Caco-2 (cell line): ENCODE results near the gene CTSZ. TPM values are rescaled to one million over a fixed set of nuclear protein-coding genes. Genes with fewer than 3 reads are reported as not detected.
"Not testable (repeated sequence)": the region's sequence is repeated elsewhere in the genome, so short reads cannot be mapped to it uniquely, and the experiment has no call there.

Experiments used
- BruUV-seq: library from RNA; stranded (reverse); fragments of 400-500 nt; replicated peaks from 2 replicates; lab custom pipeline; 2021; lab: Mats Ljungman, UMichigan
- CTCF ChIA-PET: fragments of 300-600 bp; sonication (Branson Sonifier 250); formaldehyde crosslinking; loops from one replicate; lab custom pipeline; 2022; ENCODE audit warnings: antibody characterized with exemption; lab: Charles Lee
- POLR2A ChIA-PET: fragments of 300-600 bp; sonication (Branson Sonifier 250); formaldehyde crosslinking; loops from one replicate; lab custom pipeline; 2022; ENCODE audit warnings: antibody characterized with exemption; lab: Charles Lee
- DNase-seq, 2 experiments: peaks; one replicate each; pipeline versions ENCODE4 v3.0.0 to v3.0.0-alpha.2; 2020 to 2022
- H3K27me3 ChIP-seq: replicated peaks from 2 replicates; pipeline ENCODE4 v1.6.0; 2011; ENCODE audit warnings: low read length; ENCODE audit not compliant: control insufficient read depth, insufficient read depth
- H3K36me3 ChIP-seq: 2 replicates; pipeline ENCODE4 v1.5.1; 2011; ENCODE audit warnings: low read length; ENCODE audit not compliant: control insufficient read depth, insufficient read depth
- H3K4me1 ChIP-seq: fragments of 250-450 bp; sonication (Bioruptor Pico); 2 replicates; pipeline ENCODE4 v1.5.1; 2020; ENCODE audit warnings: mild to moderate bottlenecking
- H3K4me3 ChIP-seq: 2 replicates; pipeline ENCODE4 v1.5.1; 2011; ENCODE audit warnings: low read depth, mild to moderate bottlenecking, control low read depth, low read length
- H3K9me3 ChIP-seq: fragments of 250-450 bp; sonication (Bioruptor Pico); 2 replicates; pipeline ENCODE4 v1.5.1; 2020; ENCODE audit warnings: mild to moderate bottlenecking, moderate library complexity
- H3K27ac Mint-ChIP-seq: one replicate; pipeline ENCODE4 v1.8.0; 2022; ENCODE audit warnings: mixed read lengths; ENCODE audit not compliant: unreplicated experiment
- H3K27me3 Mint-ChIP-seq: one replicate; pipeline ENCODE4 v1.8.0; 2022; ENCODE audit warnings: mixed read lengths; ENCODE audit not compliant: insufficient read depth, unreplicated experiment
- H3K36me3 Mint-ChIP-seq: one replicate; pipeline ENCODE4 v1.8.0; 2022; ENCODE audit warnings: mild to moderate bottlenecking, mixed read lengths; ENCODE audit not compliant: insufficient read depth, unreplicated experiment
- H3K4me1 Mint-ChIP-seq: one replicate; pipeline ENCODE4 v1.8.0; 2022; ENCODE audit warnings: low read depth, mixed read lengths; ENCODE audit not compliant: unreplicated experiment
- H3K4me3 Mint-ChIP-seq: one replicate; pipeline ENCODE4 v1.8.0; 2022; ENCODE audit warnings: mild to moderate bottlenecking, moderate library complexity, mixed read lengths; ENCODE audit not compliant: unreplicated experiment
- H3K9me3 Mint-ChIP-seq: one replicate; pipeline ENCODE4 v1.8.0; 2022; ENCODE audit warnings: mixed read lengths; ENCODE audit not compliant: unreplicated experiment
- intact Hi-C: fragments of 100-400 bp; cut with micrococcal nuclease; formaldehyde crosslinking; loops from one replicate; pipeline ENCODE4 v1.10.0; 2022; ENCODE audit not compliant: unreplicated experiment
- total RNA-seq: library from RNA; stranded (reverse); gene quantifications from 2 replicates; pipeline ENCODE4 v1.2.3, GENCODE V29; 2022
- TF ChIP-seq, protein P1 (sequence below), 2 experiments: fragments of 200-600 bp in 1 of 2; IDR thresholded peaks; 1 replicate in 1 of 2; 2 replicates in 1 of 2; pipeline versions ENCODE4 v1.5.1 to v1.8.0; 2011 to 2022; ENCODE audit warnings: antibody characterized with exemption in 1 of 2, control low read depth in 1 of 2, inconsistent platforms in 1 of 2, low read depth in 1 of 2, low read length in 1 of 2, mild to moderate bottlenecking in 1 of 2, moderate library complexity in 1 of 2; ENCODE audit not compliant: insufficient read depth in 1 of 2, severe bottlenecking in 1 of 2, unreplicated experiment in 1 of 2

Gene CTSZ
- total RNA-seq, 1 experiment from 2014 or later: 228 TPM

GRCh38 chr20:59013959-59014608, 7.0 kb upstream of the CTSZ start:
- H3K4me1 ChIP-seq: peaks cover 17% of the 10 kb centered on the region
- Mint-ChIP-seq H3K9me3 (no peaks in the 10 kb centered on the region), H3K4me1 (peaks cover 28% of the 10 kb centered on the region), H3K36me3 (peaks cover 6% of the 10 kb centered on the region), H3K27me3 (no peaks in the 10 kb centered on the region), H3K27ac (no peak overlapping the region), H3K4me3 (no peak overlapping the region)
- TF ChIP-seq, protein P1, sequence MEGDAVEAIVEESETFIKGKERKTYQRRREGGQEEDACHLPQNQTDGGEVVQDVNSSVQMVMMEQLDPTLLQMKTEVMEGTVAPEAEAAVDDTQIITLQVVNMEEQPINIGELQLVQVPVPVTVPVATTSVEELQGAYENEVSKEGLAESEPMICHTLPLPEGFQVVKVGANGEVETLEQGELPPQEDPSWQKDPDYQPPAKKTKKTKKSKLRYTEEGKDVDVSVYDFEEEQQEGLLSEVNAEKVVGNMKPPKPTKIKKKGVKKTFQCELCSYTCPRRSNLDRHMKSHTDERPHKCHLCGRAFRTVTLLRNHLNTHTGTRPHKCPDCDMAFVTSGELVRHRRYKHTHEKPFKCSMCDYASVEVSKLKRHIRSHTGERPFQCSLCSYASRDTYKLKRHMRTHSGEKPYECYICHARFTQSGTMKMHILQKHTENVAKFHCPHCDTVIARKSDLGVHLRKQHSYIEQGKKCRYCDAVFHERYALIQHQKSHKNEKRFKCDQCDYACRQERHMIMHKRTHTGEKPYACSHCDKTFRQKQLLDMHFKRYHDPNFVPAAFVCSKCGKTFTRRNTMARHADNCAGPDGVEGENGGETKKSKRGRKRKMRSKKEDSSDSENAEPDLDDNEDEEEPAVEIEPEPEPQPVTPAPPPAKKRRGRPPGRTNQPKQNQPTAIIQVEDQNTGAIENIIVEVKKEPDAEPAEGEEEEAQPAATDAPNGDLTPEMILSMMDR (IDR thresholded peaks at IDR 0.05; ENCODE audit: insufficient read depth in 1 of 2, low read depth in 1 of 2, low read length in 1 of 2, severe bottlenecking in 1 of 2, unreplicated experiment in 1 of 2): no peak
- H3K9me3 ChIP-seq: no peaks in the 10 kb centered on the region
- no TSS peak for BruUV-seq
- H3K36me3 ChIP-seq: no peaks in the 10 kb centered on the region
- CTCF ChIA-PET: no interaction called here
- intact Hi-C loops: no loop called here
- no peak overlapping the region for H3K4me3 ChIP-seq
- no peak for DNase-seq
- POLR2A ChIA-PET: no interaction called here
- H3K27me3 ChIP-seq: no peaks in the 10 kb centered on the region

DNA sequence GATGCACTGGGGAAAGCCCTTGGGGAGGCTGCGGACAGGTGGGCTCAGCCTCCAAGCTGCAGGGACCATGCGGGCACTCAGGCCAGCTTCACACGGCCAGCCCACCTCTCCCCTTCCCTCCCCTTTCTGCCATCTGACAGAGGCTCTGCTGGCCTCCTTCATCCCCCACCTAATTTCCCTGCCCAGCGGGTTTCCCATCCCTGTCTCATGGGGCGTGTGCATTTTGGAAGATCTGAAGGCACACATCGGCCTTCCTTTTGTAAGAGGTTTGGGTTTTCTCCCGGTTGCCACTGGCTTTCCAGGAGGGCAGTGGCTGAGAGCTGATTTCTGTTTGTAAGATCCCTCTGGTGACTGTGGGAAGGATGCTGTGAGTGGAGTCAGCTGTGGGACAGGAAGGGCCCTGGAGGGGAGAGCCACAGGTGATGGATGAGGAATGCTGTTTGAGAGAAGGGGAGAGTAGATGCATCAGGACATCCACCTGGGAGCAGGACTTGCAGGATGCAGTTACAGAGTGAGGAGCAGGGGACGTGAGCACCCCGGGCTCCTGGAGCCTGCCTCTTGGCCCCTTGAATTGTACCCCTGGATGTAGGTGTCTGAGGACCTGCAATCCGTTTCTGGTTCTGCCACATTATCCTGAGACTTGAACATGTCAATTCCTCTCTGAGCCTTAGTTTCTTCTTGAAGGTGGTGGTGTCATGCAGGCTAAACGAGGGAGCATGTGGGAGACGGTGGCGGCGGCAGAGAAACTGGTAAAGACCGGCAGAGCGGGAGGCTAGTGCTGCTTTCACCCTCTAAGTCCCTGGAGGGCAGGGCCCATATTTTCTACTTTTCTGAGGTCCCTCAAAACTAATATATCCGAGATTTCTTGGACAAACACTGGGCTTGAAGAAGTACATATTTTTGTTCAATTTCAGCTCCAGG, 6.2 kb upstream of the CTSZ start:
- intact Hi-C loops: no loop called here
- Histone ChIP-seq H3K27me3 (no peaks in the 10 kb centered on the region), H3K4me3 (no peak overlapping the region), H3K36me3 (no peaks in the 10 kb centered on the region), H3K9me3 (no peaks in the 10 kb centered on the region), H3K4me1 (peaks cover 17% of the 10 kb centered on the region)
- CTCF ChIA-PET: no interaction called here
- no peak for DNase-seq
- BruUV-seq: no TSS peak
- peaks cover under 1% of the 10 kb centered on the region for H3K36me3 Mint-ChIP-seq
- POLR2A ChIA-PET: interaction anchor here (0.6 kb wide), 1 partner anchor 74 kb away, joined by 3 read pairs; no protein-coding TSS in a partner anchor
- peaks cover 28% of the 10 kb centered on the region for H3K4me1 Mint-ChIP-seq
- no peaks in the 10 kb centered on the region for H3K27me3 Mint-ChIP-seq
- H3K4me3 Mint-ChIP-seq: no peak overlapping the region
- H3K27ac Mint-ChIP-seq: no peak overlapping the region
- H3K9me3 Mint-ChIP-seq: no peaks in the 10 kb centered on the region
- TF ChIP-seq, protein P1 (IDR thresholded peaks at IDR 0.05; ENCODE audit: insufficient read depth in 1 of 2, low read depth in 1 of 2, low read length in 1 of 2, severe bottlenecking in 1 of 2, unreplicated experiment in 1 of 2): no peak

DNA sequence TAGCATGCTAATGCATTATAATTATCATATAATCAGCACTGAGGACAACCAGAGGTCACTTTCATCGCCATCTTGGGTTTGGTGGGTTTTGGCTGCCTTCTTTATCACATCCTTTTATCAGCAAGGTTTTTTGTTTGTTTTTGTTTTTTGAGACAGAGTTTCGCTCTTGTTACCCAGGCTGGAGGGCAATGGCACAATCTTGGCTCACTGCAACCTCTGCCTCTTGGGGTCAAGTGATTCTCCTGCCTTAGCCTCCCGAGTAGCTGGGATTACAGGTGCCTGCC, 4.8 kb upstream of the CTSZ start:
- BruUV-seq, H3K36me3 Mint-ChIP-seq, H3K9me3 Mint-ChIP-seq, H3K27ac Mint-ChIP-seq, H3K4me3 ChIP-seq, CTCF ChIA-PET, H3K36me3 ChIP-seq, intact Hi-C loops, H3K9me3 ChIP-seq, H3K27me3 ChIP-seq, DNase-seq, H3K27me3 Mint-ChIP-seq, H3K4me3 Mint-ChIP-seq: not testable (repeated sequence)
- peaks cover 21% of the 10 kb centered on the region for H3K4me1 ChIP-seq
- POLR2A ChIA-PET: interaction anchor here (1.0 kb wide), 1 partner anchor 20 kb away, joined by 4 read pairs; the partner anchor contains the start of gene ATP5F1E
- H3K4me1 Mint-ChIP-seq: peaks cover 21% of the 10 kb centered on the region
